Stomach (tissue), 9 donors: ENCODE data around the gene MEX3A. TPM values are rescaled to one million over a fixed set of nuclear protein-coding genes. Genes with fewer than 3 reads are reported as not detected.

ENCODE experiments used
- DNase-seq, 2 donors: peaks; one replicate each; pipeline versions ENCODE4 v3.0.0 to v3.0.0-alpha.2; 2013 to 2019
- H3K27ac ChIP-seq, 5 donors: fragments of 200-600 bp in 4 of 5; sonication (generic) in 4 of 5; one replicate each; pipeline ENCODE4 v1.5.1; 2013 to 2019; ENCODE audit warnings: mild to moderate bottlenecking in 1 of 5, moderate library complexity in 1 of 5
- H3K27me3 ChIP-seq, 3 donors: fragments of 200-600 bp; sonication (generic); one replicate each; pipeline ENCODE4 v1.5.1; 2017 to 2019; ENCODE audit warnings: mixed run types in 1 of 3
- H3K36me3 ChIP-seq, 4 donors: fragments of 200-600 bp; sonication (generic); 1 replicate in 3 of 4; 2 replicates in 1 of 4; pipeline ENCODE4 v1.5.1; 2016 to 2019
- H3K4me1 ChIP-seq, 4 donors: fragments of 200-600 bp; sonication (generic); one replicate each; pipeline ENCODE4 v1.5.1; 2016 to 2019
- H3K4me3 ChIP-seq, 4 donors: fragments of 200-600 bp; sonication (generic) in 3 of 4; one replicate each; pipeline ENCODE4 v1.5.1; 2016 to 2019; ENCODE audit warnings: mild to moderate bottlenecking in 1 of 4
- H3K9me3 ChIP-seq, 4 donors: fragments of 200-600 bp; sonication (generic); one replicate each; pipeline ENCODE4 v1.5.1; 2016 to 2019
- CTCF ChIP-seq, 7 experiments: fragments of 450-650 bp in 4 of 7; fragments of 200-600 bp in 3 of 7; sonication (generic) in 3 of 7; IDR thresholded peaks; one replicate each; pipeline ENCODE4 v1.5.1; 2016 to 2019; ENCODE audit warnings: antibody characterized with exemption in 7 of 7, control low read depth in 2 of 7, mild to moderate bottlenecking in 1 of 7
- EP300 ChIP-seq: sonication (generic); formaldehyde crosslinking; IDR thresholded peaks from one replicate; pipeline ENCODE4 v1.6.1; 2017; ENCODE audit warnings: antibody characterized with exemption
- POLR2A ChIP-seq, 4 donors: fragments of 450-650 bp; IDR thresholded peaks; one replicate each; pipeline ENCODE4 v1.6.1; 2016; ENCODE audit warnings: antibody characterized with exemption in 4 of 4, control low read depth in 2 of 4, mild to moderate bottlenecking in 1 of 4, moderate library complexity in 1 of 4
- POLR2AphosphoS5 ChIP-seq, 3 donors: sonication (generic); formaldehyde crosslinking; IDR thresholded peaks; one replicate each; pipeline ENCODE4 v1.6.1; 2016; ENCODE audit warnings: antibody characterized with exemption in 3 of 3
- WGBS, 5 donors: extraction: QIAGEN DNeasy Blood & Tissue Kit in 3 of 5; methylation state at CpG; one replicate each; pipeline versions ENCODE4 v1.1.5 to v1.1.7; 2013 to 2018; 5-methylcytosine and 5-hydroxymethylcytosine counted together
- intact Hi-C: fragments of 100-400 bp; cut with DNase I; formaldehyde crosslinking; loops from one replicate; pipeline ENCODE4 v1.15.1; 2023; ENCODE audit warnings: low total_unique reads
- polyA plus RNA-seq, 3 donors: library from polyadenylated mRNA; stranded (reverse); fragments of 200-250 nt; gene quantifications; one replicate each; pipeline ENCODE4 v1.2.3, GENCODE V29; 2013
- total RNA-seq, 5 donors: library from RNA; depleted of rRNA; stranded (reverse); fragments of >200 nt; gene quantifications; one replicate each; pipeline versions ENCODE4 v1.1.0 to v1.2.3, GENCODE V29; 2014 to 2016
- donor health status: healthy with polysubstance abuse.
- donor health status: Bipolar disorder and iron deficiency.
- donor health status: healthy.

The MEX3A gene
- total and polyA plus RNA-seq, 8 donors = 0.25 to 11.0 (median 1.5) TPM; not detected in 3

GRCh38 chr1:156090138-156090839 lies 8.0 kb upstream of the MEX3A start:
- intact Hi-C loops = loop anchor here (5.0 kb wide), 1 partner anchor 137 kb away; no protein-coding TSS in a partner anchor
- Histone ChIP-seq H3K27ac (no peak overlapping the region), H3K4me3 (no peak overlapping the region), H3K4me1 (peaks cover 0 to 18% (median 4%) of the 10 kb centered on the region in 4 donors), H3K36me3 (no peaks in the 10 kb centered on the region), H3K27me3 (no peaks in the 10 kb centered on the region), H3K9me3 (no peaks in the 10 kb centered on the region)
- 36 to 40% (median 40%) methylated on average over 5 of the region's 5 CpGs for WGBS, 5 donors
- DNase-seq = no peak
- no peak for TF ChIP-seq EP300
- TF ChIP-seq POLR2AphosphoS5 (IDR thresholded peaks at IDR 0.05) = no peak
- no peak for TF ChIP-seq CTCF (IDR thresholded peaks at IDR 0.05)
- no peak for TF ChIP-seq POLR2A (IDR thresholded peaks at IDR 0.05)

GRCh38 chr1:156089704-156090103 lies 7.4 kb upstream of the MEX3A start:
- H3K36me3 ChIP-seq = no peaks in the 10 kb centered on the region
- H3K27me3 ChIP-seq = no peaks in the 10 kb centered on the region
- no peak for TF ChIP-seq EP300
- TF ChIP-seq CTCF (IDR thresholded peaks at IDR 0.05) = no peak
- no peaks in the 10 kb centered on the region for H3K9me3 ChIP-seq
- DNase-seq = no peak
- H3K4me3 ChIP-seq = no peak overlapping the region
- intact Hi-C loops = loop anchor here (5.0 kb wide), 1 partner anchor 138 kb away; no protein-coding TSS in a partner anchor
- 61 to 84% (median 78%) methylated on average over 6 of the region's 6 CpGs for WGBS, 5 donors
- H3K27ac ChIP-seq = no peak overlapping the region
- H3K4me1 ChIP-seq = peaks cover 0 to 18% (median 4%) of the 10 kb centered on the region in 4 donors

- DNase-seq = peak in 1 of 2 donors; percentile 72
- intact Hi-C loops = no loop called here
- no peaks in the 10 kb centered on the region for H3K36me3 ChIP-seq
- 5 to 30% (median 17%) methylated on average over 1 of the region's 1 CpG for WGBS, 5 donors
- H3K27ac ChIP-seq = no peak overlapping the region
- H3K4me3 ChIP-seq = no peak overlapping the region
- peaks cover 0 to 14% (median 0%) of the 10 kb centered on the region in 3 donors for H3K27me3 ChIP-seq
- TF ChIP-seq EP300 (no peak), POLR2AphosphoS5 (IDR thresholded peaks at IDR 0.05) (no peak), CTCF (IDR thresholded peaks at IDR 0.05) (no peak), POLR2A (IDR thresholded peaks at IDR 0.05) (no peak)
- peaks cover 17 to 41% (median 26%) of the 10 kb centered on the region in 4 donors for H3K4me1 ChIP-seq
- H3K9me3 ChIP-seq = no peaks in the 10 kb centered on the region
Observed at GRCh38 chr1:156086256-156086662, 4.0 kb upstream of the MEX3A start.

GRCh38 chr1:156083800-156084790 lies 1.8 kb upstream of the MEX3A start:
- WGBS, 5 donors = 61 to 68% (median 63%) methylated on average over 7 of the region's 7 CpGs
- Histone ChIP-seq H3K4me1 (peaks cover 19 to 35% (median 24%) of the 10 kb centered on the region in 4 donors), H3K36me3 (no peaks in the 10 kb centered on the region), H3K9me3 (no peaks in the 10 kb centered on the region), H3K27ac (no peak overlapping the region), H3K27me3 (peaks cover 0 to 18% (median 0%) of the 10 kb centered on the region in 3 donors), H3K4me3 (no peak overlapping the region)
- intact Hi-C loops = no loop called here
- TF ChIP-seq CTCF (IDR thresholded peaks at IDR 0.05) = no peak
- no peak for TF ChIP-seq POLR2A (IDR thresholded peaks at IDR 0.05)
- no peak for TF ChIP-seq POLR2AphosphoS5 (IDR thresholded peaks at IDR 0.05)
- no peak for TF ChIP-seq EP300
- no peak for DNase-seq
